ENCODE measurements around the gene AHDC1.

- TF ChIP-seq CTCF (IDR thresholded peaks at IDR 0.05; ENCODE audit: borderline replicate concordance, extremely low read depth, low read length, poor library complexity, severe bottlenecking) (no peak), EZH2 (IDR thresholded peaks at IDR 0.05; ENCODE audit: borderline replicate concordance, low read depth, low read length, severe bottlenecking) (no peak)
Measured at GRCh38 chr1:27503844-27504587, 99.9 kb downstream of the AHDC1 start.
